GM12872 (cell line): ENCODE results near the gene RPS6KA5.

Experiments used
- CTCF ChIP-seq: IDR thresholded peaks from 3 replicates; pipeline ENCODE4 v1.5.1; 2011; ENCODE audit warnings: low read depth, mild to moderate bottlenecking, low read length, moderate library complexity; ENCODE audit not compliant: insufficient read depth

Gene RPS6KA5

GRCh38 chr14:91078095-91078737 is 17.8 kb upstream of the RPS6KA5 start:
- TF ChIP-seq CTCF, result no peak

GRCh38 chr14:91075553-91075952 is 15.1 kb upstream of the RPS6KA5 start:
- TF ChIP-seq CTCF, result no peak

- no peak for TF ChIP-seq CTCF
These were observed 10.1 kb upstream of the RPS6KA5 start for GRCh38 chr14:91070572-91070971.

GRCh38 chr14:91068642-91069041 is 8.2 kb upstream of the RPS6KA5 start:
- TF ChIP-seq CTCF, result no peak

- TF ChIP-seq CTCF, result no peak
These were observed 6.7 kb upstream of the RPS6KA5 start for GRCh38 chr14:91067186-91067585.

GRCh38 chr14:91065266-91065665 is 4.8 kb upstream of the RPS6KA5 start:
- TF ChIP-seq CTCF, result no peak

- TF ChIP-seq CTCF, result no peak
These were observed 2.7 kb upstream of the RPS6KA5 start for GRCh38 chr14:91063119-91063518.
